ENCODE results near the gene RTN4RL1.

DNA sequence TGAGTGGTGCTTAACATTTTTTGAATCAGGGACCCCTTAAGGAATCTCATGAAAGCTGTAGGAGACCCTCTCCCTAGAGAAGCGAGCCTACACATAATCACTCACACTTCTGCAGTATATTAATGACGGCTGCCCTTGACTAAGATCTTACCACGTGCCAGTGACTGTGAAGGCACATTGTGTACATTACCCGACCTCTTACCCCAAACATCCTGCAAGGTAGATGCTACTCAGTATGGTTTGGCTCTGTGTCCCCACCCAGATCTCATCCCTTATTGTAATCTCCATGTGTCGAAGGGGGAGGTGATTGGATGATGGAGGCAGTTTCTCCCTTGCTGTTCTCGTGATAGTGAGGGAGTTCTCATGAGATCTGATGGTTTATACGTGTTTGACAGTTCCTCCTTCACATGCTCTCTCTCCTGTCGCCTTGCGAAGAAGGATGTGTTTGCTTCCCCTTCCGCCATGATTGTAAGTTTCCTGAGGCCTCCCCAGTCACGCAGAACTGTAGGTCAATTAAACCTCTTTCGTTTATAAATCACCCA lies 54.2 kb downstream of the RTN4RL1 start:
- TF ChIP-seq, protein P1, sequence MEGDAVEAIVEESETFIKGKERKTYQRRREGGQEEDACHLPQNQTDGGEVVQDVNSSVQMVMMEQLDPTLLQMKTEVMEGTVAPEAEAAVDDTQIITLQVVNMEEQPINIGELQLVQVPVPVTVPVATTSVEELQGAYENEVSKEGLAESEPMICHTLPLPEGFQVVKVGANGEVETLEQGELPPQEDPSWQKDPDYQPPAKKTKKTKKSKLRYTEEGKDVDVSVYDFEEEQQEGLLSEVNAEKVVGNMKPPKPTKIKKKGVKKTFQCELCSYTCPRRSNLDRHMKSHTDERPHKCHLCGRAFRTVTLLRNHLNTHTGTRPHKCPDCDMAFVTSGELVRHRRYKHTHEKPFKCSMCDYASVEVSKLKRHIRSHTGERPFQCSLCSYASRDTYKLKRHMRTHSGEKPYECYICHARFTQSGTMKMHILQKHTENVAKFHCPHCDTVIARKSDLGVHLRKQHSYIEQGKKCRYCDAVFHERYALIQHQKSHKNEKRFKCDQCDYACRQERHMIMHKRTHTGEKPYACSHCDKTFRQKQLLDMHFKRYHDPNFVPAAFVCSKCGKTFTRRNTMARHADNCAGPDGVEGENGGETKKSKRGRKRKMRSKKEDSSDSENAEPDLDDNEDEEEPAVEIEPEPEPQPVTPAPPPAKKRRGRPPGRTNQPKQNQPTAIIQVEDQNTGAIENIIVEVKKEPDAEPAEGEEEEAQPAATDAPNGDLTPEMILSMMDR (conservative IDR thresholded peaks at IDR 0.05) = no peak
- TF ChIP-seq ZFX (IDR thresholded peaks at IDR 0.05) = no peak

All from C4-2B (cell line).